GM12874 (cell line): ENCODE data around the gene DRC3.

Experiments used
- CTCF ChIP-seq: IDR thresholded peaks from 2 replicates; pipeline ENCODE4 v1.5.1; 2011; ENCODE audit warnings: low read depth, mild to moderate bottlenecking, control low read depth, low read length, moderate library complexity; ENCODE audit not compliant: insufficient read depth

DRC3 gene

GRCh38 chr17:17963694-17964436, 8.8 kb upstream of the DRC3 start:
- TF ChIP-seq CTCF = no peak

GRCh38 chr17:17964710-17965109, 8.0 kb upstream of the DRC3 start:
- TF ChIP-seq CTCF = no peak

GRCh38 chr17:17965152-17965721, 7.4 kb upstream of the DRC3 start:
- no peak for TF ChIP-seq CTCF

GRCh38 chr17:17966399-17966798, 6.3 kb upstream of the DRC3 start:
- TF ChIP-seq CTCF = no peak

- TF ChIP-seq CTCF = no peak
Measured at GRCh38 chr17:17970699-17971430, 1.8 kb upstream of the DRC3 start.

- no peak for TF ChIP-seq CTCF
Measured at GRCh38 chr17:17971431-17972125, 1.1 kb upstream of the DRC3 start.

- no peak for TF ChIP-seq CTCF
Measured at GRCh38 chr17:17972952-17973254, 241 bp downstream of the DRC3 start.
